ENCODE measurements around the gene HOXA3.

HOXA3 gene

GRCh38 chr7:27192546-27193334, 40.4 kb upstream of the HOXA3 start:
- peaks cover 0 to 38% (median 35%) of the 10 kb centered on the region in 4 experiments for H3K4me1 ChIP-seq (ENCODE audit: control extremely low read depth in 1 of 4, control insufficient read depth in 4 of 4, insufficient read depth in 4 of 4, low read length in 3 of 4)
- H3K27me3 ChIP-seq (replicated peaks in 2 of 5; ENCODE audit: control insufficient read depth in 4 of 5, insufficient read depth in 5 of 5, low read length in 4 of 5), result peaks cover 34 to 100% (median 74%) of the 10 kb centered on the region in 5 experiments
- no peak overlapping the region for H3K27ac ChIP-seq (ENCODE audit: insufficient read depth in 1 of 2, low read depth in 1 of 2, low read length in 2 of 2, poor library complexity in 1 of 2, severe bottlenecking in 2 of 2)
- ChIA-PET CTCF (interaction anchor here (1.0 to 1.9 kb wide), 3 partner anchors 16 to 1330 kb away, joined by 3 to 6 read pairs (median 3); no protein-coding TSS in a partner anchor), POLR2A (no interaction called here)
- no peaks in the 10 kb centered on the region for H3K36me3 ChIP-seq (ENCODE audit: control insufficient read depth in 4 of 4, insufficient read depth in 4 of 4, low read length in 3 of 4)
- peak; percentile 61 to 83 (median 83) for DNase-seq
- H3K4me3 ChIP-seq (ENCODE audit: control insufficient read depth in 1 of 7, extremely low read depth in 1 of 7, insufficient read depth in 4 of 7, low read depth in 2 of 7, low read length in 6 of 7), result peak overlapping the region in 5 of 7 experiments; percentile 26 to 56 (median 45)
- WGBS (ENCODE audit: insufficient coverage), result 1% methylated on average over 72 of the region's 78 CpGs
- H3K9me3 ChIP-seq (ENCODE audit: control extremely low read depth in 1 of 5, control insufficient read depth in 4 of 5, insufficient read depth in 2 of 5, low read depth in 1 of 5, low read length in 4 of 5), result no peaks in the 10 kb centered on the region

GRCh38 chr7:27191833-27192545, 39.6 kb upstream of the HOXA3 start:
- H3K4me3 ChIP-seq (ENCODE audit: control insufficient read depth in 1 of 7, extremely low read depth in 1 of 7, insufficient read depth in 4 of 7, low read depth in 2 of 7, low read length in 6 of 7), result peak overlapping the region in 5 of 7 experiments; percentile 26 to 56 (median 45)
- ChIA-PET POLR2A (no interaction called here), CTCF (interaction anchor here (1.0 to 1.9 kb wide), 3 partner anchors 15 to 1330 kb away, joined by 3 to 6 read pairs (median 3); no protein-coding TSS in a partner anchor)
- H3K4me1 ChIP-seq (ENCODE audit: control extremely low read depth in 1 of 4, control insufficient read depth in 4 of 4, insufficient read depth in 4 of 4, low read length in 3 of 4), result peaks cover 0 to 45% (median 38%) of the 10 kb centered on the region in 4 experiments
- H3K27ac ChIP-seq (ENCODE audit: insufficient read depth in 1 of 2, low read depth in 1 of 2, low read length in 2 of 2, poor library complexity in 1 of 2, severe bottlenecking in 2 of 2), result no peak overlapping the region
- no peaks in the 10 kb centered on the region for H3K36me3 ChIP-seq (ENCODE audit: control insufficient read depth in 4 of 4, insufficient read depth in 4 of 4, low read length in 3 of 4)
- DNase-seq, result no peak
- H3K27me3 ChIP-seq (replicated peaks in 2 of 5; ENCODE audit: control insufficient read depth in 4 of 5, insufficient read depth in 5 of 5, low read length in 4 of 5), result peaks cover 33 to 100% (median 75%) of the 10 kb centered on the region in 5 experiments
- H3K9me3 ChIP-seq (ENCODE audit: control extremely low read depth in 1 of 5, control insufficient read depth in 4 of 5, insufficient read depth in 2 of 5, low read depth in 1 of 5, low read length in 4 of 5), result no peaks in the 10 kb centered on the region
- 7% methylated on average over 28 of the region's 42 CpGs for whole genome bisulfite sequencing (ENCODE audit: insufficient coverage)

- CTCF ChIA-PET, result interaction anchor here (1.0 to 5.4 kb wide), 5 partner anchors 9 to 1297 kb away, joined by 3 to 44 read pairs (median 3); partner anchors contain the start of gene HOXA10
- Histone ChIP-seq H3K27me3 (replicated peaks in 2 of 5; ENCODE audit: control insufficient read depth in 4 of 5, insufficient read depth in 5 of 5, low read length in 4 of 5) (peaks cover 38 to 100% (median 77%) of the 10 kb centered on the region in 5 experiments), H3K36me3 (ENCODE audit: control insufficient read depth in 4 of 4, insufficient read depth in 4 of 4, low read length in 3 of 4) (no peaks in the 10 kb centered on the region), H3K27ac (ENCODE audit: insufficient read depth in 1 of 2, low read depth in 1 of 2, low read length in 2 of 2, poor library complexity in 1 of 2, severe bottlenecking in 2 of 2) (no peak overlapping the region), H3K4me3 (ENCODE audit: control insufficient read depth in 1 of 7, extremely low read depth in 1 of 7, insufficient read depth in 4 of 7, low read depth in 2 of 7, low read length in 6 of 7) (no peak overlapping the region), H3K9me3 (ENCODE audit: control extremely low read depth in 1 of 5, control insufficient read depth in 4 of 5, insufficient read depth in 2 of 5, low read depth in 1 of 5, low read length in 4 of 5) (no peaks in the 10 kb centered on the region), H3K4me1 (ENCODE audit: control extremely low read depth in 1 of 4, control insufficient read depth in 4 of 4, insufficient read depth in 4 of 4, low read length in 3 of 4) (peaks cover 0 to 45% (median 38%) of the 10 kb centered on the region in 4 experiments)
- POLR2A ChIA-PET, result no interaction called here
- no peak for DNase-seq
- WGBS (ENCODE audit: insufficient coverage), result 16% methylated on average over 12 of the region's 15 CpGs
Measured at GRCh38 chr7:27191161-27191731, 38.9 kb upstream of the HOXA3 start.

GRCh38 chr7:27189997-27190748, 37.8 kb upstream of the HOXA3 start:
- peaks cover 0 to 56% (median 47%) of the 10 kb centered on the region in 4 experiments for H3K4me1 ChIP-seq (ENCODE audit: control extremely low read depth in 1 of 4, control insufficient read depth in 4 of 4, insufficient read depth in 4 of 4, low read length in 3 of 4)
- no peaks in the 10 kb centered on the region for H3K36me3 ChIP-seq (ENCODE audit: control insufficient read depth in 4 of 4, insufficient read depth in 4 of 4, low read length in 3 of 4)
- CTCF ChIA-PET, result interaction anchor here (1.0 to 5.4 kb wide), 7 partner anchors 8 to 1328 kb away, joined by 3 to 44 read pairs (median 3); partner anchors contain the start of gene HOXA10
- WGBS (ENCODE audit: insufficient coverage), result 50% methylated on average over 1 of the region's 7 CpGs
- no peaks in the 10 kb centered on the region for H3K9me3 ChIP-seq (ENCODE audit: control extremely low read depth in 1 of 5, control insufficient read depth in 4 of 5, insufficient read depth in 2 of 5, low read depth in 1 of 5, low read length in 4 of 5)
- H3K4me3 ChIP-seq (ENCODE audit: control insufficient read depth in 1 of 7, extremely low read depth in 1 of 7, insufficient read depth in 4 of 7, low read depth in 2 of 7, low read length in 6 of 7), result peak overlapping the region in 1 of 7 experiments; percentile 13
- POLR2A ChIA-PET, result no interaction called here
- DNase-seq, result no peak
- no peak overlapping the region for H3K27ac ChIP-seq (ENCODE audit: insufficient read depth in 1 of 2, low read depth in 1 of 2, low read length in 2 of 2, poor library complexity in 1 of 2, severe bottlenecking in 2 of 2)
- H3K27me3 ChIP-seq (replicated peaks in 2 of 5; ENCODE audit: control insufficient read depth in 4 of 5, insufficient read depth in 5 of 5, low read length in 4 of 5), result peaks cover 31 to 100% (median 81%) of the 10 kb centered on the region in 5 experiments

GRCh38 chr7:27189295-27189996, 37.1 kb upstream of the HOXA3 start:
- 7% methylated on average over 22 of the region's 22 CpGs for WGBS (ENCODE audit: insufficient coverage)
- Histone ChIP-seq H3K4me3 (ENCODE audit: control insufficient read depth in 1 of 7, extremely low read depth in 1 of 7, insufficient read depth in 4 of 7, low read depth in 2 of 7, low read length in 6 of 7) (peak overlapping the region in 3 of 7 experiments; percentile 53 to 68 (median 60)), H3K27ac (ENCODE audit: insufficient read depth in 1 of 2, low read depth in 1 of 2, low read length in 2 of 2, poor library complexity in 1 of 2, severe bottlenecking in 2 of 2) (no peak overlapping the region), H3K36me3 (ENCODE audit: control insufficient read depth in 4 of 4, insufficient read depth in 4 of 4, low read length in 3 of 4) (no peaks in the 10 kb centered on the region), H3K9me3 (ENCODE audit: control extremely low read depth in 1 of 5, control insufficient read depth in 4 of 5, insufficient read depth in 2 of 5, low read depth in 1 of 5, low read length in 4 of 5) (no peaks in the 10 kb centered on the region), H3K4me1 (ENCODE audit: control extremely low read depth in 1 of 4, control insufficient read depth in 4 of 4, insufficient read depth in 4 of 4, low read length in 3 of 4) (peaks cover 0 to 63% (median 54%) of the 10 kb centered on the region in 4 experiments), H3K27me3 (replicated peaks in 2 of 5; ENCODE audit: control insufficient read depth in 4 of 5, insufficient read depth in 5 of 5, low read length in 4 of 5) (peaks cover 27 to 100% (median 76%) of the 10 kb centered on the region in 5 experiments)
- CTCF ChIA-PET, result interaction anchor here (1.0 to 5.4 kb wide), 5 partner anchors 7 to 1327 kb away, joined by 3 to 44 read pairs (median 4); partner anchors contain the start of gene HOXA10
- POLR2A ChIA-PET, result no interaction called here
- DNase-seq, result peak in 1 of 3 donors; percentile 49

Data from common myeloid progenitor, CD34-positive (primary cell).